GM21360 (cell line): ENCODE results near the gene DDX39A.
"Not testable (repeated sequence)": the region's sequence is repeated elsewhere in the genome, so short reads cannot be mapped to it uniquely, and the experiment has no call there.

ENCODE experiments used
- ATAC-seq: cut with Tn5 transposase; IDR thresholded peaks from one replicate; pipeline ENCODE4 v1.9.1; 2021; ENCODE audit warnings: mild to moderate bottlenecking, moderate library complexity; ENCODE audit not compliant: unreplicated experiment

The DDX39A gene

DNA sequence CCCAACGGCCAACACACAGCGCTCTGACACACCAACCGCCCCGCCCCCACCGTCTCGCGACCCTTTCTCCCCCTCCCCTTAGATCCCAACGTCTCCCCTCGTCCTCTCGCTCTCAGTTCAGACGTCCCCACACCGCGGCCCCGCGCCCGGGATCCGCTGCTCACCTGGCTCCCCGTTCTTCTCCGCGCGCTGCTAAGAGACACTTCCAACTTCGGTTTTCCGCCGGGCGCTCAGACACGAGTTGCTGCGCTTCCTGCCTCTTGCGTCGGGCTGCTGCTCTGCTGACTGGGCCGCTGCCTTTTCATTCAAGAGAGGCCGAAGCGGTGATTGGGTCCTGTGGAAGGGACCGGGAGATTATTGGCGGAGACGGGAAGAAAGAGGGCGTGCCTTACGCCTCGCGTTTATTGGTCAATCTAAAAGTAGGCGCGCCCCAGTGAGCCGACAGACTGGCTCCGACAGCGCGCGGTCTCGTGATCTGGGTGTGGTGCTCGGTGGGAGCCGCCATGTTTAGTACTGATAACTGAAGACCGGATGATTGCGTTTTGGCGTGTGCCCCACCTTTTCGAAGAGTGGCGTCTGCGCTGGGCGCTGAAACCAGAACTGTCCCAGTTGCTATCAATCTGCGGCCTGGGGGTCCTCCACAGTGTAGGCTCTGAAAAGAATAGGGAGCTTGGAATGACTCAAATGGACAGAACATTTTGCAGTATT lies at the start of gene DDX39A:
TSS of gene DDX39A (minus strand) at position 236 of the 708 bp plus-strand sequence. CDS start 6,121 bp downstream, outside the sequence.
- peak; percentile 79 for ATAC-seq

DNA sequence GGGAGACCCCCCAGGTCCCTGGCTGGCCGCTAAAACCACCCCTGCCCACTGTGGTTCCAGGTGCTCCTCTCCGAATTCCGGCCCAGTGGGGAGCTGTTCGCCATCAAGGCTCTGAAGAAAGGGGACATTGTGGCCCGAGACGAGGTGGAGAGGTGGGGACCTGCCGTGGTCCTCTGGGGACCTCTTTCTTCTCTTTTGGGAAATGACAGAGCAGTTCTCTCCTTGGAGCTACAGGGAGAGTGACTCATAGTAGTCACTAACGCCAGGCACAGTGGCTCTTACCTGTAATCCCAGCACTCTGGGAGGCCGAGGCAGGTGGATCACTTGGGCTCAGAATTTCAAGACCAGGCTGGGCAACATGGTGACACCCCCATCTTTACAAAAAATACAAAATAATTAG lies 48.7 kb upstream of the DDX39A start:
- ATAC-seq: no peak

DNA sequence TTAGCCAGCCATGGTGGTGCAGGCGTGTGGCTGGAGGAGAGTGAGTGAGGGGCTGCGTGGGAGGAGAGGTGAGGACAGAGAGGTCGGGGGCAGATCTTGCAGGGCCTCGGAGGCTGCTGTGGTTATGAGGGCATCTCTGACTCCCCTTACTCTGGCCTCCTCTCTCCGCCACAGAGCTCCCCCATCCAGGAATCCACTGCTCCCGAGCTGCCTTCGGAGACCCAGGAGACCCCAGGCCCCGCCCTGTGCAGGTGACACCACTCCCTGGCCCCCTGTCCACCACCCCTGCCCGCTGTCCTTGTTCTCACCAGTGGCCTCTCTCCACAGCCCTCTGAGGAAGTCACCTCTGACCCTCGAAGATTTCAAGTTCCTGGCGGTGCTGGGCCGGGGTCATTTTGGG lies 48.2 kb upstream of the DDX39A start:
- ATAC-seq: no peak

DNA sequence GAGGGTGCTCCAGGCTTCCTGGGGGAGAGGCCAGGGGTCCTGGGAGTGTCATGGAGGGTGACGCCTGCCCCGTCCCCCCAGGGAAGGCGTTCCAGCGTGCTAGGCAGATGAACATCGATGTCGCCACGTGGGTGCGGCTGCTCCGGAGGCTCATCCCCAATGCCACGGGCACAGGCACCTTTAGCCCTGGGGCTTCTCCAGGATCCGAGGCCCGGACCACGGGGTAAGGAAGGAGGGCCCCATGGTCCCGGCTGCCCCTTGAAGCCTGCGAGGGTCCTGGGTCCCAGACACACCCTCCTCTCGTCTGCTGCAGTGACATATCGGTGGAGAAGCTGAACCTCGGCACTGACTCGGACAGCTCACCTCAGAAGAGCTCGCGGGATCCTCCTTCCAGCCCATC lies 44.6 kb upstream of the DDX39A start:
- no peak for ATAC-seq

DNA sequence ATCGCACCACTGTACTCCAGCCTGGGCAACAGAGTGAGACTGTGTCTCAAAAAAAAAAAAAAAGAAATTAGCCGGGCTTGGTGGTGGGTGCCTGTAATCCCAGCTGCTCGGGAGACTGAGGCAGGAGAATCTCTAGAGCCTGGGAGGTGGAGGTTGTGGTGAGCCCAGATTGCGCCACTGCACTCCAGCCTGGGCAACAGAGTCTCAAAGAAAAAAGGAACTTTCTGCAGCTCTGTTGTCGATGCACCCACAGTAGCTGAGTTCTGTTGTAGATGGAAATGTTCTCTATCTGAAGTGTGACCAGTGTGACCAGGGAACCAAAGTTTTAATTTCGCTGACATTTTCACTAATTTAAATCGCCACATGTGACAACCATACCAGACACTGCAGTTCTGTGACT lies 43.3 kb upstream of the DDX39A start:
- ATAC-seq: not testable (repeated sequence)

DNA sequence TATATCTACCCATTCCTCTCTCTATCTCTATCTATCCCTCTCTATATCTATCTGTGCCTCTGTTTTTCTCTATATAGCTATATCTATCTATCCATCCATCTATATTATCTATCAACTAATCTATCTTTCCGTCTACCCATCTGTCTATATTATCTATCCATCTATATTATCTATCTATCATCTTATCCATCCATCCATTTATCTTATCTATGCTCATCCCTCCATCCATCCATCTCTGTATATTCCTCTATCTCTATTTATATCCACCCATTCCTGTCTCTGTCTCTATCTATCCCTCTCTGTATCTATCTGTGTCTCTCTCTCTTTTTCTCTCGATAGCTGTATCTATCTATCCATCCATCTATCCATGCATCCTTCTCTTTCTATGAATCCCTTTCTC lies 41.8 kb upstream of the DDX39A start:
- no peak for ATAC-seq

DNA sequence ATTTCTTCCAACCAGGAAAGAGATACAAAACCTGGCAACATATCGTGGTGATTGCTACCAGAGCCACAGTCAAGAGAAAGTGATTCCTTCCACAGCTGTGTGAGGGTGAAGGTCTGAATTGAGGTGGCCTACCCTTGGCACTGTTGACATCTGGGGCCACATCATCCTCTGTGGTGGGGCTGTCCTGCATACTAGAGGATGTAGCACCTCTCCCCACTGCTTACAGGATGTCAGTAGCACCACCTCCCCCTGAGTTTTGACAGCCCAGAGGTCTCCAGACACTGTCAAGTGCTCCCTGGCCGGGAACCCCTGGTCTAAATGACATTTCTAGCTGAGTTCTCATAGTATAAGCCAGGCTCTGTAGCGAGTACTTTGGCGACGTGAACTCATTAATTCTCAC lies 40.6 kb upstream of the DDX39A start:
- ATAC-seq: no peak

DNA sequence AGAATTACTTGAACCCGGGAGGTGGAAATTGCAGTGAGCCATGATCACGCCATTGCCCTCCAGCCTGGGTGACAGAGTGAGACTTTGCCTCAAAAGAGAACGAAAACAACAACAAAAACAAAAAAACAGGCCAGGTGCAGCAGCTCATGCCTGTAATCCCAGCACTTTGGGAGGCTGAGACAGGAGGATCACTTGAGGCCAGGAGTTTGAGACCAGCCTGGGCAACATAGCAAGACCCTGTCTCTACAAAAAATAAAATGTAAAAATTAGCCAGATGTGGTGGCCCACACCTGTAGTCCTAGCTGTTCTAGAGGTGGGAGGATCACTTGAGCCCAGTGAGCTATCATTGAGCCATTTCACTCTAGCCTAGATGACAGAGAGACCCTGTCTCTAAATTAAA lies 33.2 kb upstream of the DDX39A start:
- ATAC-seq: not testable (repeated sequence)

DNA sequence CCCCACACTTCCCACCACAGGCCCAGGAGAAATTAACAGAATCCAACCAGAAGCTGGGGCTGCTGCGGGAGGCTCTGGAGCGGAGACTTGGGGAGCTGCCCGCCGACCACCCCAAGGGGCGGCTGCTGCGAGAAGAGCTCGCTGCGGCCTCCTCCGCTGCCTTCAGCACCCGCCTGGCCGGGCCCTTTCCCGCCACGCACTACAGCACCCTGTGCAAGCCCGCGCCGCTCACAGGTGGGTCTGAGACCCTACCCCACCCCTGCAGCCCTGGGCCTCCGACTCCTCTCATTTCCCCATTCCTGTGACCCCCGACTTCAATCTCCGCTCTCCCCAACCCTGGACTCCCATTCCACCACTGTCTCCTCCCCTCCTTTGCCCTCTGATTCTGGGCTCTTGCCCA lies 31.7 kb upstream of the DDX39A start:
- ATAC-seq: no peak

DNA sequence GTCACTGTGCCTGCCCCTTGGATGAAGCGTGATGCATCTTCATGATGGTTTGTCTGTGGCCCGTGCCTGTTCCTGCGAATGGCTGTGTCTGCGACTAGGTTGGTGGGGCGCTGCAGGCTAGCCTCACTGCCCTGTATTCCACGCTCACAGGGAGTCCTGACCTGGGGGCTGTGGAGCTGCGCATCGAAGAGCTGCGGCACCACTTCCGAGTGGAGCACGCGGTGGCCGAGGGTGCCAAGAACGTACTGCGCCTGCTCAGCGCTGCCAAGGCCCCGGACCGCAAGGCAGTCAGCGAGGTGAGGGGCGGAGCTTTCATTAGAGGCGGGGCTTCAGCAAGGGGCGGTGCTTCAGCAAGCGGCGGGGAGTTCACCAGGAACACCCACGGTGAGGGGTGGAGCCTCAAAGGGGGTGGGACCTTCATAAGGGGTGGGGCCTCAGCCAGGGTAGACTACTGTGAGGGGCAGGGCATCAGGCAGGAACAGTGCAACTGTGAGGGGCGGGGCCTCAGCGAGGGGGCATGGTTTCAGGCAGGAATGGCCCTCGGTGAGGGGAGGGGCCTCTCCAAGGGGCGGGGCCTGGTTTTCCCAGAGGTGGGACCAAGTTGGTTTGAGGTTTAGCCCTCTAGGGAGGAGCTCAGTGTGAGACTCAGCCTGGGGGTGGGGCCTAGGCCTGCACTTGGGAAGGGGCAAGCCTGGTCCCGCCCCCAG lies 31.2 kb upstream of the DDX39A start:
- no peak for ATAC-seq

DNA sequence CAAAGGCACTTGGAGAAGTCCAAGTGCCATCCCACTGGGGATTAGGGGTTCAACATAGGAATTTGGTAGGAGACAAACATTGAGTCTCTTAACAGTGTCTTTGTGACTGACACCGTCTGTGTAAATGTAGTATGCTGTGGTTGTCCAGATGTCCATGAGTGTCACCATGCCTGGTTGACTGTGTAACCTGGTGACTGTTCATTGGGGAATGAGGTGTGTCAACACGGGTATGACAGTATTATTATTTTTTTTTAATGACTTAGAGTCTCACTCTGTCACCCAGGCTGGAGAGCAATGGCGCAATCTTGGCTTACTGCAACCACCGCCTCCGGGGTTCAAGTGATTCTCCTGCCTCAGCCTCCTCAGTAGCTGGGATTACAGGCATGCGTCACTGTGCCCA lies 30.2 kb upstream of the DDX39A start:
- no peak for ATAC-seq

DNA sequence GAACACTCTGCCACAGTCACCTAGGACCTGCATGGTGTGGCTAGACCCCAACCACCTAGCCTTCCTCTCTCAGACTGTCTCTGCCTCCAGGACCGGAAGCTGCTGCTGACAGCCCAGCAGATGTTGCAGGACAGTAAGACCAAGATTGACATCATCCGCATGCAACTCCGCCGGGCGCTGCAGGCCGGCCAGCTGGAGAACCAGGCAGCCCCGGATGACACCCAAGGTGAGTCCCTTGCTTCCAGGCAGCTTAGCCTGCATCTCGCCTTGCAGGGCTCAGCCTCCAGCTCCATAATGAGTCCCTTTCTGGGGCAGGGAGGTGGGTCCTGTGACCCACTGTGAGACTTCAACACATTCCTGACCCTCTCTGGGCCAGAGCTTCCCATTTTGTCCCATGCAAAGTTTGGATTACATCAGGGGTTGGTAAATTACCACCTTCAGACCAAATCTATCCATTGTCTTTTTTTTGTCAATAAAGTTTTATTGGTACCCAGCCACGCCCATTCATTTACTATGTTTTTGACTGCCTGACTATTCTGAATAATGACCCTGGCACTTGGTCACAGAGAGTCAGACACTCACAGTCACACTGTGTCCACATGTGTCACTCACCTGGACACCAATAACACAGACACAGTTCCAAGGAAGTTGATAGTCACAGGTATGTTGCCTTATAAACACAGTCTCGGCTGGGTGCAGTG lies 27.3 kb upstream of the DDX39A start:
- no peak for ATAC-seq

DNA sequence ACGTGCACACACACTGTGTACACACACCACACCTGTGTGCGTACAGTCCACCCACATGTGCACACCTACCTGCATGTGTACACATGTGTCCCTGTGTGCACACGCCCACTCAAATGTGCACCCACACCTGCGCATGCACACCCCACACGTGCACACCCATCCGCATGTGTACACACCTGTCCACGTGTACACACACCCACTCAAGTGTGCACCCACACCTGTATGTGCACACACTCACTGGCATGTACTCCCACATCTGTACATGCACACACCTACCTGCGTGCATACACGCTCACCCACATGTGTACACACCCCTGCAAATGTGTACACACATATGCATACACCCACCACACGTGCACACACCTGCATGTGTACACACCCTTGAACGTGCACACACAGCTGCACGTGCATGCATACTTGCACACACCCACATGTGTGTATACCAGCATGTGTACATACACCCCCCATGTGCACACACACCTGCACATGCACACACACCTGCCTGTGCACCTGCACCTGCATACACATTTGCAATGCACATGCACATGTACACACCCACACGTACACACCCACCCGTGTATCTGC lies 24.6 kb upstream of the DDX39A start:
- ATAC-seq: no peak

DNA sequence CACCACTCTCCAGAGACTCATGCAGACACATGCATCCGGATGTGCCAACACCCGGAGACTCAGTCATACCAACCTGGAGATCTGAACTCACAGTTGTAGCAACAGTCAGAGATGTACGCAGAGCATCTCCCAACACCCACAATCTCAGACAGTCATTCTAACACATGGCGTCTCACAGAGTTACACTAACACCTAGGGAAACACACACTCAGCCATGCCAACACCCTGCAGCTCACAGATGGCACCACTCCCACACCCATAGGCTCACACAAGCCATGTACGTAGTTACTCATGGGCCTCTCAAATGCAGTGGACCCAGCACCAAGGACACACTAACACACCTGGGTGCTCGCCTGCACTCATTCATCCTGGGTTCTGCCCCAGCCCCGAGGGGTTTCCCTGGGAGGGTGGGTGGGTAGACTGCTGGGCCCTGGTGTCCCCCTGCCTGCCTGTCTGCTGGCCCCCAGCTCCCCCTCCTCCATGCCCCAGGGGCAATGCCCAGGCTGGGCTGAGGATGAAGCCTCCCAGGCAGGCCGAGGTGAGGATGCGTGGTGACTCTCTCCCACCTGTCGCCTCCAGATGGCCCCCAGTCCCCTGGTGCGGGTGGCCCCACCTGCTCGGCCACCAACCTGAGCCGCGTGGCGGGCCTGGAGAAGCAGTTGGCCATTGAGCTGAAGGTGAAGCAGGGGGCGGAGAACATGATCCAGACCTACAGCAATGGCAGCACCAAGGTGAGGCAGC lies 23.9 kb upstream of the DDX39A start:
- no peak for ATAC-seq

DNA sequence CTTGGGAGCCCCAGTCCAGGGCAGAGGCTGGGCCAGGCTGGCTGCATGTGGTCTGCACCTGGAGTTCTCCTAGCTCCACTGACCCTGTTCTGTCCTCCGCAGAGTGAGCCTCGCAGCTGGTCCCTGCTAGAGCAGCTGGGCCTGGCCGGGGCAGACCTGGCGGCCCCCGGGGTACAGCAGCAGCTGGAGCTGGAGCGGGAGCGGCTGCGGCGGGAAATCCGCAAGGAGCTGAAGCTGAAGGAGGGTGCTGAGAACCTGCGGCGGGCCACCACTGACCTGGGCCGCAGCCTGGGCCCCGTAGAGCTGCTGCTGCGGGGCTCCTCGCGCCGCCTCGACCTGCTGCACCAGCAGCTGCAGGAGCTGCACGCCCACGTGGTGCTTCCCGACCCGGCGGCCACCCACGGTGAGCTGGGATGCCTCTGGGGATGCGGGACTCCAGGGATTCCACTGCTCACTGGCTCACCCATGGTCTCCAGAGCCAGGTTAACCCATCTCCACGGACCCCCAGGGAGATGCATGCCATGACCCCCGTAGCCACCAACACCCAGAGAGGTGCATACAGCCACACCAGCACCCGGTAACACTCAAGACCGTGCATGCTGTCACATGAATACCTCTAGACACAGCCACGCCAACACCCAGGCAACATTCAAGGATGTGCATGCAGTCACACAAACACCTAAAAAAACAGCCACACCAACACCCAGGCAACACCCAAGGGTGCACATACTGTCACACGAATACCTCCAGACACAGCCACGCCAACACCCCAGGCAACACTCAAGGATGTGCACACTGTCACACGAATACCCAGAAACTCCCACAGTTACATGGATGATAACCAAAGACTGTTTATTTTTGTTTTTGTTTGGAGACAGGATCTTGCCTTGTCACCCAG lies 22.1 kb upstream of the DDX39A start:
- no peak for ATAC-seq

DNA sequence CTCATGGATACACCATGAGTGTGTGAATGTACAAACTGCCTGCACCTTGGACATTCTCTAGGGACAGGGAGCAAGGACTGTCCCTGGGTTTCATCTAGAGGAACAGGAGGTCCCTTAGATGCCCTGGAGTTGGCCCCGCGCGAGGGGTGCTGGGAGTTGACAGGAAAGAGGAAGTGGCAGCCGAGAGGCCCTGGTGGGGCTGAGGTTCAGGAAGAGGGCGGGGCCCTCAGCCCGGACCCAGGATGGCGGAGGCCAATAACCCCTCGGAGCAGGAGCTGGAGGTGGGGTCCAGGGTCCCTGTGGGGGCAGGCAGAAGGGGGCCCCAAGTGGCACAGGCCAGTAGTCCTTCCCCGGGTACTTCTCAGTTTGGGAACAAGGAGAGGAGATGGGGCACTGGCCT lies 20.9 kb upstream of the DDX39A start:
- peak; percentile 85 for ATAC-seq

DNA sequence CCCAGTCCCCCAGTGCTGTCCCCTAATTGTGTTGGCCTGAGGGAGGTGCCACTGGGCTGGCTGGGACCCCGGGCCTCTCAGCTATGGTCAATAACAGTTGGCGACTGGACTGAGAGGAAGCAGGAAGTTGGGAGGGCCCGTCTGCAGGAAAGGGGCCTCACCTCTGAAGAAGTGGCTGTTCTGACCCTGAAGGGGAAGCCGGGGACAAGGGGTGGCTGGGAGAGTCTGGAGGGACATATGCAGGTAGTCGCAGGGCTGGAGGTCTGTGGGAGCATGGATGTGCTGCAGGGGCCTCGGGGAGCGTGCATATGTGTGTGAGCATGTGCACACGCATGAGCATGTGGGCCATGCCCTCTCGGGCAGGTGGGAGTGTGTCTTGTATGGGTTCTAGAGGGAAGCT lies 19.9 kb upstream of the DDX39A start:
- no peak for ATAC-seq

DNA sequence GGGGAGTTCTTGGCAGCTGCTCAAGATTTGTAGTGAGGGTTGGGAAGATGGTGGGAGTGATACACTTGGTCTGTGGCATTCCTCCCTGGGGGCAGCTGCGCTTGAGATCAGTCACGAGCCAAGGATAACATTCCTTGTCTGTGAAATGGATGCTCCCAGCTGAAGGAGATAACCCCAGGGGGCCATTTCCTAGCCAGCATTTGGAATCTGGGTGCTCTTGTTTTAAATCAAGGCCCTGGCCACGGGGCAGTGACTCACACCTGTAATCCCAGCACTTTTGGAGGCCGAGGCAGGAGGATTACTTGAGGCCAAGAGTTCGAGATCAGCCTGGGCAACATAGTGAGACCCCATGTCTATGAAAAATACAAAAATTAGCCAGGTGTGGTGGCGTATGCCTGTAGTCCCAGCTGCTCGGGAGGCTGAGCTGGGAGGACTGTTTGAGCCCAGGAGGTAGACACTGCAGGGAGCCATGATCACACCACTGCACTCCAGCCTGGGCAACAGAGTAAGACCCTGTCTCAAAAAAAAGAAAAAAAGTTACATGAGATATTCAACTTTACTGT lies 18.5 kb upstream of the DDX39A start:
- no peak for ATAC-seq

DNA sequence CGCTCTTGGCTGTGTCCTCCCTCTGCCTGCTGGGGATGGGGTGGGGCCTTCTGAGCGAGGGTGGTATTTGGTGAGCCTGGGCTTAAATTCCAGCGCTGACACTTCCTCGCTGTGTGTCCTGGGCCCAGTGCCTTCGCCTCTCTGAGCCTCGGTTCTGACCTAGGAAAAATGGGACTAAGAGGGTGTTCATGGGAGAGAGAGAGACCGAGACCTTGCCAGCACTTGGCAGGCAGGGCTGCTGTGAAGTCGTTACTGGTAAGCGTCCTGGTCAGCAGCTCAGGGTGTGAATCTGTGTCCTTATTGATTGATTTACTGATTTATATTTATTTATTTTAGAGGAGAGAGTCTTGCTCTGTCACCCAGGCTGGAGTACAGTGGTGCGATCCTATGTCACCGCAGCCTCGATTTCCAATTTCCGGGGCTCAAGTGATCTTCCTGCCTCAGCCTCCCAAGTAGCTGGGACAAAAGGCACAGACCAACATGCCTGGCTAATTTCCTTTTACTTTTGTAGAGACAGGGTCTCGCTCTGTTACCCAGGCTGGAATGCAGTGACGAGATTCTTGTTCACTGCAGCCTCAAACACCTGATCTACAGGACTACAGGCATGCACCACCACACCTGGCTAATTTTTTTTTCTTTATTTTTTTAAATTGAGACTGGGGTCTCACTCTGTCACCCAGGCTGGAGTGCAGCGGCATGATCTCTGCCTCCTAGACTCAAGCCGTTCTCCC lies 16.3 kb upstream of the DDX39A start:
- no peak for ATAC-seq
